T-helper 2 cell treated with Interferon-gamma antibody and Interleukin-4, amounts not matched to agents 5 μg/mL and 100 μg/mL, for 36 hours (primary cell): Measurements from ENCODE around the gene CDK3.
A peak's percentile ranks its signal among the peaks of the same experiment; 100 is the strongest.

Source experiments
- DNase-seq: peaks from one replicate; pipeline ENCODE4 v3.0.0; 2021; ENCODE audit warnings: low spot score
- H3K27ac Mint-ChIP-seq: one replicate; pipeline ENCODE4 v1.8.0; 2021; ENCODE audit warnings: mild to moderate bottlenecking, mixed read lengths
- H3K27me3 Mint-ChIP-seq: one replicate; pipeline ENCODE4 v1.8.0; 2021; ENCODE audit warnings: low read depth, mixed read lengths
- H3K36me3 Mint-ChIP-seq: one replicate; pipeline ENCODE4 v1.8.0; 2021; ENCODE audit warnings: low read depth, mixed read lengths
- H3K4me1 Mint-ChIP-seq: one replicate; pipeline ENCODE4 v1.8.0; 2021; ENCODE audit warnings: low read depth, mixed read lengths
- H3K4me3 Mint-ChIP-seq: one replicate; pipeline ENCODE4 v1.8.0; 2022; ENCODE audit warnings: mild to moderate bottlenecking, moderate library complexity, mixed read lengths
- H3K9me3 Mint-ChIP-seq: one replicate; pipeline ENCODE4 v1.8.0; 2021; ENCODE audit warnings: mixed read lengths

Gene CDK3

DNA sequence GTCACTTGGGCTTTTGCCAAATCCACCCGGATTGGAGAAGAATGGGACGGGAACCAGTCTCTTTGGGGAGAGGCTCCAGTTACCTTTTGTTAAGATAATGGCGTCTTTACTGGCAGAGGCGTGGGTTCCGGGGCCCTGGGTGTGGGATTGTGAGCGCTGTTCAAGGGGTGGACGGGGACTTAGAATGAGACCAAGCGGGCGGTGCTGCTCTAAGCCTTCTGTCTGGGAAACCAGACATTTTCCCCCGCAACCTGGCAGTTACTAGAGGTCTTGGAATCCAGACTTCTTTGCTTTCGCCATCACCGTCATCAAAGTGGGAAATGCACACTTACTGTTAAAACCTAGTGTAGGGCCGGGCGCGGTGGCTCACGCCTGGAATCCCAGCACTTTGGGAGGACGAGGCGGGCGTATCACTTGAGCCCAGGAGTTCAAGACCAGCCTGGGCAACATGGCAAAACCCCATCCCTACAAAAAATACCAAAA is 20.9 kb upstream of the CDK3 start:
- Mint-ChIP-seq H3K9me3 (no peaks in the 10 kb centered on the region), H3K4me3 (peak overlapping the region; percentile 99), H3K27me3 (no peaks in the 10 kb centered on the region), H3K27ac (peak overlapping the region; percentile 99), H3K36me3 (peaks cover 11% of the 10 kb centered on the region), H3K4me1 (peaks cover 35% of the 10 kb centered on the region)
- DNase-seq, result no peak

DNA sequence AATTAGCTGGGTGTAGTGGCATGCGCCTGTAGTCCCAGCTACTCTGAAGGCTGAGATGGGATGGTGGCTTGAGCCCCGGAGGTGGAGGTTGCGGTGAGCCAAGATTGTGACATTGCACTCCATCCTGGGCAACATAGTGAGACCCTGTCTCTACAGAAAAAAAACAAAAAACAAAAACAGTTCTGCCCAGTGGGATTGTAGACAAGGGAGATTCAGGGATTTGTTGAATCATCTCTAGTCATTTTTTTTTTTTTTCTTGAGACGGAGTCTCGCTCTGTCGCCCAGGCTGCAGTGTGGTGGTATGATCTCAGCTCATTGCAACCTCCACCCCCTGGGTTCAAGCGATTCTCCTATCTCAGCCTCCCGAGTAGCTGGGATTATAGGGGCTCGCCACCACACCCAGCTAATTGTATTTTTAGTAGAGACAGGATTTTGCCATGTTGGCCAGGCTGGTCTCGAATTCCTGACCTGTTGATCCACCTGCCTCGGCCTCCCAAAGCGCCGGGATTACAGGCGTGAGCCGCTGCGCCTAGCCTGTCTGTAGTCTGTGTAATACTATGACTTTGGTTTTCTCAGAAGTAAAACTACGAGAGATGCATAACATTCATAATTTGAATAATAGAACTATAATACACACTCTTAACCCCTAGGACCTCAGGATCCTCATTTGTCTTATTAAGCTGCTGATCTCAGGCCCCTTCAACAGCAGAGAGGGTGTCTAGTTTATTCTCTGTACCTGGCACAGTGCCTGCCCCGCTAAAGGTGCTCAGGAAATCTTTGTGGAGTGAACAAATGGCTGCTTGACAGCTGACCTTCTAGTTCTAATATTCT is 20.3 kb upstream of the CDK3 start:
- H3K27ac Mint-ChIP-seq, result peak overlapping the region; percentile 99
- H3K36me3 Mint-ChIP-seq, result peaks cover 9% of the 10 kb centered on the region
- H3K9me3 Mint-ChIP-seq, result no peaks in the 10 kb centered on the region
- no peaks in the 10 kb centered on the region for H3K27me3 Mint-ChIP-seq
- peak overlapping the region; percentile 99 for H3K4me3 Mint-ChIP-seq
- peaks cover 35% of the 10 kb centered on the region for H3K4me1 Mint-ChIP-seq
- DNase-seq, result no peak

DNA sequence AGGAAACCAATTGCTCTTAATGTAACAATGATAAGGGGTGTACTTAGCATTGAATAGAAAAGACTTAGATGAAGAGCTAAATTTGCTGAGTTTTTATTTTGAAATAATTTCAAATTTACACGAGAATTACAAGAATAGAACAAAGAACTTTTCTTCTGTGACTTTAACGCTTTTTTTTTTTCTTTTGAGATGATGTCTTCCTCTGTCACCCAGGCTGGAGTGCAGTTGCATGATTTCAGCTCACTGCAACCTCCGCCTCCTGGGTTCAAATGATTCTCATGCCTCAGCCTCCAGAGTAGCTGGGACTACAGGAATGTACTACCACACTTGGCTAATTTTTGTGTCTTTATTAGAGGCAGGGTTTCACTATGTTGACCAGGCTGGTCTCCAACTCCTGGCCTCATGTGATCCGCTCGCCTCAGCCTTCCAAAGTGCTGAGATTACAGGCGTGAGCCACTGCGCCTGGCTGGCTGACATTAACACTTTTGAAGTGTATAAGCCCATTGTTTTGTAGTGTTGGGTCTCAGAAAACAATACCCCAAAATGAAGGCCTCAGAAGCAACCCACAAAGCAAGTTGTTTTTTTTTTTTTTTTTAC is 19.5 kb upstream of the CDK3 start:
- peaks cover 6% of the 10 kb centered on the region for H3K36me3 Mint-ChIP-seq
- H3K9me3 Mint-ChIP-seq, result no peaks in the 10 kb centered on the region
- no peaks in the 10 kb centered on the region for H3K27me3 Mint-ChIP-seq
- H3K4me3 Mint-ChIP-seq, result peak overlapping the region; percentile 99
- no peak for DNase-seq
- H3K4me1 Mint-ChIP-seq, result peaks cover 30% of the 10 kb centered on the region
- H3K27ac Mint-ChIP-seq, result peak overlapping the region; percentile 99

DNA sequence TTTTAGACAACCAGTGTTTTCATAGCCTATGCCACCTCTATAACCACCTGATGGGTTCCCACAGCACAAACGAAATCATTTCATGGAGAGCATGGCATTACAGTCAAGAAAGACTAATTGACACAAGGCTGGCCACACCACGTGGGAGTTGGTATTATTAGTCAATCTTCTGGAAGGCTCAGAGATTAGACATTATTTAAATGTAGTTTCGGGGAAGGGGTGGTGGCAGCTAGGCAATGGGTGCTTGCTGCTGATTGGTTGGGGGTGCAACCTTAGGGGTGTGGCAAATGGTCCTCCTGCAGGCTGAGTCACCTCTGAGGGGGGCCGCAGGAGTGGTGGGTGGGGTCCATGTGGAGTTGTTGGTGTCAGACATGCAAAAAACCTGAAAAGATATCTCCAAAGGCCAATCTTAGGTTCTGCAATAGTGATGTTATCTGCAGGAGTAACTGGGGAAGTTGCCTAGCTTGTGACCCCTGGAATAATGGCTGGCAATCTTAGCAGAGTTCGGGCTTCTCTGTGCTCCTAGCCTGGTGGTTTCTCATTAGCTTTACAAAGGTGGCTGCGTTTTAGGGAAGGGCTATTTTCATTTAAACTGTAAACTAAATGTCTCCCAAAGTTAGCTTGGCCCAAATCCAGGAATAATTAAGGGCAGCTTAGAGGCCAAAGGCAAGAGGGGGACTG is 17.0 kb upstream of the CDK3 start:
- H3K27ac Mint-ChIP-seq, result no peak overlapping the region
- H3K9me3 Mint-ChIP-seq, result no peaks in the 10 kb centered on the region
- H3K4me3 Mint-ChIP-seq, result no peak overlapping the region
- H3K36me3 Mint-ChIP-seq, result peaks cover 2% of the 10 kb centered on the region
- no peak for DNase-seq
- peaks cover 16% of the 10 kb centered on the region for H3K4me1 Mint-ChIP-seq
- H3K27me3 Mint-ChIP-seq, result no peaks in the 10 kb centered on the region

DNA sequence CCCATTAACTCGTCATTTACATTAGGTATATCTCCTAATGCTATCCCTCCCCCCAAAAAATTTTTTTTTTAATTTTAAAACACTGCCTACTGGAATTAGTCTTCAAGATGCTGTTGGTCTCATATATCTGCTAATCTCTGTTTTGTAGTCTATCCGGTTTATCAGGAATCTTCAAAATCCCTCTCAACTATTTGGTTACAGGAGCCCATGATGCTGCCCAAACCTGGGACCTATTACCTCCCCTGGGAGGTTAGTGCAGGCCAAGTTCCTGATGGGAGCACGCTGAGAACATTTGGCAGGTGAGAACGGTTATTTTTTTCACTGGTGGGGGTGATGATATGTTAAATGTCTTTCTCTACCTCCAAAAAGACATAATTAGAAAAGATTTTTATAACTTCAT is 14.7 kb upstream of the CDK3 start:
- Mint-ChIP-seq H3K27me3 (no peaks in the 10 kb centered on the region), H3K9me3 (no peaks in the 10 kb centered on the region), H3K36me3 (no peaks in the 10 kb centered on the region), H3K4me1 (peaks cover 1% of the 10 kb centered on the region), H3K27ac (no peak overlapping the region), H3K4me3 (no peak overlapping the region)
- no peak for DNase-seq

DNA sequence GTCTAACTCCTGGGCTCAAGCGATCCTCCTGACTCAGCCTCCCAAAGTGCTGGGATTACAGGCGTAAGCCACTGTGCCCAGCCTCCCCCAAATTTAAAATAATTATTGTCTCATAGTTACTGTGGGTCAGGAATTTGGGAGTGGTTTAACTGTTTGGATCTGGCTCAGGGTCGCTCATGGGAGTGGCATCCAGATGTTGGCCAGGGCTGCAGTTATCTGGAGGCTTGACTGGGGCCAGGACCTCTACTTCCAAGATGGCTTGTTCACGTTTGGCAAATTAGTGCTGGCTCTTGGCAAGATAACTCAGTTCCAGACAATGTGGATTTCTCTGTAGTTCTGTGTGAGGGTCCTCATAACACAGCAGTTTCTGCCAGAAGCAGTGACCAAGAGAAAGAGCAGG is 13.6 kb upstream of the CDK3 start:
- Mint-ChIP-seq H3K27ac (no peak overlapping the region), H3K36me3 (peaks cover 4% of the 10 kb centered on the region), H3K9me3 (no peaks in the 10 kb centered on the region), H3K27me3 (no peaks in the 10 kb centered on the region), H3K4me1 (no peaks in the 10 kb centered on the region), H3K4me3 (no peak overlapping the region)
- no peak for DNase-seq

DNA sequence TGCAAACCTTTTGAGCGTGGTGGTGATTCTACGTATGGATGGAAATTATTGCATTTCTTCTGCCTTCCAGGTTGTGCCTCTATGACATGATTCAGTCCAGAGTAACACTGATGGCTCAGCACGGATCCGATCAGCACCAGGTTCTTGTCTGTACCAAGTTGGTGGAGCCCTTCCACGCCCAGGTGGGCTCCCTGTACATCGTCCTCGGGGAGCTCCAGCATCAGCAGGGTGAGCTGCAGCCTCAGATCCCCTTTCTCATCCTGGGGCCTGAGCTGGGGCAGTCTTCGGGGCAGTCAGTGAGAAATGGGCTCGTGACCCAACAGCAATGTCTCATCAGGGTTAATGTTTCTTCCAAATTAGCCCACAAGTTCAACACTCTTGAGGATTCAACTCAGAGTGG is 9.3 kb upstream of the CDK3 start:
- H3K36me3 Mint-ChIP-seq, result peaks cover 5% of the 10 kb centered on the region
- DNase-seq, result no peak
- no peaks in the 10 kb centered on the region for H3K9me3 Mint-ChIP-seq
- H3K27ac Mint-ChIP-seq, result no peak overlapping the region
- peaks cover under 1% of the 10 kb centered on the region for H3K4me1 Mint-ChIP-seq
- no peaks in the 10 kb centered on the region for H3K27me3 Mint-ChIP-seq
- H3K4me3 Mint-ChIP-seq, result no peak overlapping the region

DNA sequence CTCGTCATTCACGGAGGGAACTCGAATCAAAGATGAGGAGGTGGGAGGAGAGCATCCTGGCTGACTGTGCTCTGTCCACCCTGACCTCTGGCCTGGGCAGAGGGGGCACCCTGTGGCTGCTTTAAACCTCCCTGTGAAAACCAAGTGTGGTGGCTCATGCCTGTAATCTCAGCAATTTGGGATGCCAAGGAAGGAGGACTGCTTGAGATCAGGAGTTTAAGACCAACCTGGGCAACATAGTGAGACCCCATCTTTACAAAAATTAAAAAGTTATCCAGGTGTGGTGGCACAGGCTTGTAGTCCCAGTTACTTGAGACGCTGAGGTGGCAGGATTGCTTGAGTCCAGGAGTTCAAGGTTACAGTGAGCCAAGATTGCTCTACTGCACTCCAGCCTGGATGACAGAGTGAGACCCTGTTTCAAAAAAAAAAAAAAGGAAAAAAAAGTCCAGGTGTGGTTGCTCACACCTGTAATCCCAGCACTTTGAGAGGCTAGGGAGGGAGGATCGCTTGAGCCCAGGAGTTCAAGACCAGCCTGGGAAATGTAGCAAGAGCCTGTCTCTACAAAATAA is 5.8 kb upstream of the CDK3 start:
- Mint-ChIP-seq H3K9me3 (no peaks in the 10 kb centered on the region), H3K4me3 (no peak overlapping the region), H3K36me3 (peaks cover 5% of the 10 kb centered on the region), H3K4me1 (peaks cover 14% of the 10 kb centered on the region), H3K27me3 (no peaks in the 10 kb centered on the region), H3K27ac (no peak overlapping the region)
- no peak for DNase-seq

DNA sequence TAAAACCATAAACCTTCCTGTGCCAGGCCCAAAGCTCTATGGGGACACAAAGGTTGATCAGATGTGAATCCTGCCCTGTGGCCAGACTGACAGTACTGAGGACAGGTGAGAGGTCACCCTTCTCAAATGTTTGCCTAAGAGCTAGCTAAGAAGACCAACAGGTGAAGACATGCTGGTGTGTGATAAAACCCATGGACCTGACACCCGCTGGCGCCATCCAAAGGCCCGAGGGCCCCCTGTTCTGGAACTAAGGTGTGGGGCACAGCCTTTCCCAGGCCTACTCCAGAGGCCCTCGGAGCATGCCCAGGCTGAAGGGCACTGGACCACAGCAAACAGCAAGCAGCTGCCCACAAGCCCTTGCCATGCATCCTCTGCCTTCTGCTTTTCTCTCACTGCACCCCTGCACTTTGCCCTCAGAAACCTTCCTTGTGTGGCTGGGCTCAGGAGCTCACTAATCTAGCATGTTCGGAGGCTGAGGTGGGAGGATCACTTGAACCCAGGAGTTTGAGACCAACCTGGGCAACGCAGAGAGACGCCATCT is 5.2 kb upstream of the CDK3 start:
- Mint-ChIP-seq H3K9me3 (no peaks in the 10 kb centered on the region), H3K4me1 (peaks cover 14% of the 10 kb centered on the region), H3K27ac (no peak overlapping the region), H3K27me3 (no peaks in the 10 kb centered on the region), H3K4me3 (no peak overlapping the region), H3K36me3 (peaks cover 5% of the 10 kb centered on the region)
- no peak for DNase-seq

DNA sequence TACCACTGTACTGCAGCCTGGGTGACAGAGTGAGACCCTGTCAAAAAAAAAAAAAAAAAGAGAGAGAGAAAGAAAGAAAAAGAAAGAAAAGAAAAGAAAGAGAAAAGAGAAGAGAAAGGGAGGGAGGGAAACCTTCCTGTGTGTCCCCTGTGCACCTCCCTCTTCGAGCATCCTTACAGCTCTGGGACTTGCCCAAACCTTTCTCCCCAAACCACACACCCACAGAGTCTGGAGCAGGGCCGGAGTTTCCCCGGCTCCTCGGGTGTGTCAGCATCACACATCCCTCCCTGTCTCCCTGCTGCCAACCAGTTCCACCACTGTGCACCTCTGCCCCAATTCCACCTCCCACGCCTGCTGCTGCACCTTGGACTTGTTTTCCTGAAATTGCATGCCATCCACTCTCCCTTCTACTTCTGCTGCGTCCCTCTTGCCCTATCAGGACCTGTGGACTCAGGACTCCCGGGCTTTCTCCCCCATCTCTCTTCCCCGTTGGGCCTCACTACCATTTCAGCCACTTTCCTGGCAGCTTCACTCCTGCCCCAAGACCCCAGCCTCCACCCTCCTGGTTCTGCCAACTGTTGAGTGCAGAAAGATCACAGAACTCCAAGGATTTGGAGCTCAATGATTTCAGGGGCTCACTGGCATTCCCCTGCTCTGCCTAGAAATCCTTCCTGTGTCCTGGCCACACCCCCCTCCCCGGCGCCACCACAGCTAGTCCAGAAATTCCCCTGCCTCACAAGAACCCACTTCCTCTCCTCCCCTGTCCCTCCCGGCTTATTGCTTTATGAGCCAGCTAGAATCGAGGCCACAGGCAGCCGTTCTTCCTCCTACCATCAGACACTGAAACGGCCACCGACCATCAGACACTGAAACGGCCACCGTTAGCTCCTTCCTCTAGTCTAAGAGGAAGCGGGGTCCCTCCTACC is 3.7 kb upstream of the CDK3 start:
- peak; percentile 42 for DNase-seq
- peak overlapping the region; percentile 75 for H3K4me3 Mint-ChIP-seq
- H3K9me3 Mint-ChIP-seq, result no peaks in the 10 kb centered on the region
- H3K36me3 Mint-ChIP-seq, result peaks cover 2% of the 10 kb centered on the region
- H3K27me3 Mint-ChIP-seq, result no peaks in the 10 kb centered on the region
- peak overlapping the region; percentile 83 for H3K27ac Mint-ChIP-seq
- H3K4me1 Mint-ChIP-seq, result peaks cover 14% of the 10 kb centered on the region

DNA sequence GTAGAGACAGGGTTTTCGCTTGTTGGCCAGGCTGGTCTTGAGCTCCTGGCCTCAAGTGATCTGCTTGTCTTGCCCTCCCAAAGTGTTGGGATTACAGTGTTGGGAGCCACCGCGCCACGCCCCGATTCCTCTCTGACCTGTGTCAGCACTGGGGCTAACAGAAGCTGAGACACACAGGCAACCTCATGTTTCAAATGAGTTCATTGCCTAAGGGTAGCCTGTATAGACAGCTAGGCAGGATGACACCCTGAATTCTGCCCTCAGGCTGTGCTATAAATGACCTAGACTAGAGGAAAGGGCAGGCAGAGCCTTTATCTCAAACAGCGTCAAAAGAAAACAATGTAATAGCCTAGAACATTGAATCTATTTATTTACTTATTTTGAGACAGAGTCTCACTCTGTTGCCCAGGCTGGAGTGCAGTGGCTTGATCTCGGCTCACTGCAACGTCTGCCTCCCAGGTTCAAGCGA is 2.3 kb upstream of the CDK3 start:
- no peak overlapping the region for H3K27ac Mint-ChIP-seq
- peaks cover 14% of the 10 kb centered on the region for H3K4me1 Mint-ChIP-seq
- no peaks in the 10 kb centered on the region for H3K27me3 Mint-ChIP-seq
- no peak for DNase-seq
- H3K9me3 Mint-ChIP-seq, result no peaks in the 10 kb centered on the region
- H3K36me3 Mint-ChIP-seq, result peaks cover 1% of the 10 kb centered on the region
- no peak overlapping the region for H3K4me3 Mint-ChIP-seq

DNA sequence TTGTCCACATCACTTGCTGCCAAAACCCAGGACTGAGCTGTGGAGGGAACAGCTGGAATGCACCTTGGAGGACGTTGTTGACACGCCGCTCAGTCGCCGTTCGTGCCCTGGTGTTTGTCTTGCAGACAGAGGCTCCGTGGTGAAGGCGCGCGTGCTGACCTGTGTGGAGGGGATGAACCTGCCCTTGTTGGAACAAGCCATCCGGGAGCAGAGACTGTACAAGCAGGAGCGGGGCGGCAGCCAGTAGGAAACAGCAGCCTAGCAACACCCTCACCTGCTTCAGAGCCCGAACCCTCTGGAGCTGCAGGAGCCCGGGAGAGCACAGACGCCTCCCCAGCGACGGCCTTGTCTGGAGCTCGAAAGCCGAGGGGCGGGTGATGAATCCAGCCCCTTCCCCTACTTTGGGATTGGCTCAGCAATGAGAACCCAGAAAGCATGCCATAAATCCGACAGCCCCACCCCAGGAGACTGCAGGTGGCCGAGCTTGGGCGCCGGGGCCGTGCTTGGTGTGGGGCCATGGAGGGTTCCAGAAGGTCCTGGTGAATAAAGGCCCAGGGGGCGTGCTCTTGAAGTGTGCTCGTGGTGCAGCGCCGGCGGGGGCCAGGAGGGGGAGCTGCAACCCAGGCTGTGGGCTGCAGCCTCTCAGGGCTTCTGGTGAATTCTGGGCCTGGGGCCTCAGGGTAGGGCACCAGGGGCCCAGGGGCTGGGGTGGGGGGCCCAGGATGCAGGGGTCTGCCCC is 470 bp upstream of the CDK3 start:
- peak; percentile 54 for DNase-seq
- Mint-ChIP-seq H3K36me3 (peaks cover 5% of the 10 kb centered on the region), H3K4me1 (peaks cover 14% of the 10 kb centered on the region), H3K9me3 (no peaks in the 10 kb centered on the region), H3K27ac (no peak overlapping the region), H3K27me3 (no peaks in the 10 kb centered on the region), H3K4me3 (no peak overlapping the region)
